PC-3 (cell line): ENCODE measurements around the gene ARHGAP12. TPM values are rescaled to one million over a fixed set of nuclear protein-coding genes. Genes with fewer than 3 reads are reported as not detected.

Source experiments
- ATAC-seq: fragments of 200-7000 bp; cut with Tn5 transposase; 2 replicates; pipeline ENCODE4 v1.9.1; 2020; ENCODE audit warnings: mild to moderate bottlenecking, moderate library complexity
- BruUV-seq: library from RNA; stranded (reverse); fragments of 400-500 nt; replicated peaks from 2 replicates; lab custom pipeline; 2021; lab: Mats Ljungman, UMichigan
- CTCF ChIA-PET: fragments of 300-600 bp; sonication (Branson Sonifier 250); formaldehyde crosslinking; loops from one replicate; lab custom pipeline; 2022; ENCODE audit warnings: antibody characterized with exemption; lab: Charles Lee
- POLR2A ChIA-PET: fragments of 300-600 bp; sonication (Branson Sonifier 250); formaldehyde crosslinking; loops from one replicate; lab custom pipeline; 2022; ENCODE audit warnings: antibody characterized with exemption; ENCODE audit not compliant: unreplicated experiment; lab: Charles Lee
- DNase-seq: peaks from one replicate; pipeline ENCODE4 v3.0.0-alpha.2; 2015
- H2AFZ ChIP-seq: fragments of 300-600 bp; sonication (generic); 2 replicates; pipeline ENCODE4 v1.6.0; 2016; ENCODE audit warnings: antibody characterized with exemption, low read length
- H3F3A ChIP-seq: fragments of 300-600 bp; sonication (generic); one replicate; pipeline ENCODE4 v1.6.0; 2017; ENCODE audit warnings: antibody characterized with exemption, low read length, control low read depth, mild to moderate bottlenecking; ENCODE audit not compliant: unreplicated experiment
- H3K27ac ChIP-seq: fragments of 300-600 bp; sonication (generic); 2 replicates; pipeline ENCODE4 v1.5.1; 2016; ENCODE audit warnings: mild to moderate bottlenecking, low read length
- H3K27me3 ChIP-seq: fragments of 300-600 bp; sonication (generic); 2 replicates; pipeline ENCODE4 v1.6.1; 2016; ENCODE audit warnings: low read length, mixed read lengths
- H3K36me3 ChIP-seq: fragments of 300-600 bp; sonication (generic); 2 replicates; pipeline ENCODE4 v1.6.1; 2016; ENCODE audit warnings: low read depth, mixed run types, low read length, mixed read lengths
- H3K4me1 ChIP-seq: fragments of 300-600 bp; sonication (generic); 2 replicates; pipeline ENCODE4 v1.5.1; 2016; ENCODE audit warnings: low read length; ENCODE audit not compliant: insufficient read depth
- H3K4me2 ChIP-seq: fragments of 300-600 bp; sonication (generic); 2 replicates; pipeline ENCODE4 v1.6.0; 2016; ENCODE audit warnings: low read length
- H3K4me3 ChIP-seq: fragments of 300-600 bp; sonication (generic); 2 replicates; pipeline ENCODE4 v1.5.1; 2016; ENCODE audit warnings: mild to moderate bottlenecking, low read length, mixed read lengths
- H3K79me2 ChIP-seq: fragments of 300-600 bp; sonication (generic); 2 replicates; pipeline ENCODE4 v1.6.1; 2017; ENCODE audit warnings: low read length, mixed read lengths
- H3K9ac ChIP-seq: fragments of 300-600 bp; sonication (generic); 2 replicates; pipeline ENCODE4 v1.6.0; 2016; ENCODE audit warnings: mild to moderate bottlenecking, low read length
- H3K9me2 ChIP-seq: fragments of 300-600 bp; sonication (generic); replicated peaks from 2 replicates; pipeline ENCODE4 v1.6.1; 2016; ENCODE audit warnings: mixed run types, low read length, mixed read lengths
- H3K9me3 ChIP-seq: fragments of 300-600 bp; sonication (generic); 2 replicates; pipeline ENCODE4 v1.6.1; 2016; ENCODE audit warnings: low read length, mixed read lengths
- H4K20me1 ChIP-seq: fragments of 300-600 bp; sonication (generic); 2 replicates; pipeline ENCODE4 v1.6.1; 2016; ENCODE audit warnings: low read length, mixed read lengths
- EZH2 ChIP-seq: fragments of 300-600 bp; sonication (generic); IDR thresholded peaks from one replicate; pipeline ENCODE4 v1.6.1; 2017; ENCODE audit warnings: antibody characterized with exemption, mild to moderate bottlenecking, low read length; ENCODE audit not compliant: unreplicated experiment
- EZH2phosphoT487 ChIP-seq: fragments of 300-600 bp; sonication (generic); IDR thresholded peaks from 2 replicates; pipeline ENCODE4 v1.6.1; 2018; ENCODE audit warnings: mild to moderate bottlenecking, antibody characterized with exemption, low read length, borderline replicate concordance
- intact Hi-C: fragments of 100-400 bp; cut with micrococcal nuclease; formaldehyde crosslinking; loops from 2 replicates; pipeline ENCODE4 v1.9.0; 2023
- total RNA-seq: library from RNA; depleted of rRNA; stranded (reverse); fragments of >200 nt; gene quantifications from 2 replicates; pipeline ENCODE4 v1.2.3, GENCODE V29; 2014
- TF ChIP-seq, protein P1 (sequence below): fragments of 300-600 bp; sonication (generic); conservative IDR thresholded peaks from 2 replicates; pipeline ENCODE4 v1.5.1; 2017; ENCODE audit warnings: antibody characterized with exemption, low read depth, mild to moderate bottlenecking, low read length

Gene ARHGAP12
- total RNA-seq, 1 experiment from 2014 or later = 16.6 TPM

DNA sequence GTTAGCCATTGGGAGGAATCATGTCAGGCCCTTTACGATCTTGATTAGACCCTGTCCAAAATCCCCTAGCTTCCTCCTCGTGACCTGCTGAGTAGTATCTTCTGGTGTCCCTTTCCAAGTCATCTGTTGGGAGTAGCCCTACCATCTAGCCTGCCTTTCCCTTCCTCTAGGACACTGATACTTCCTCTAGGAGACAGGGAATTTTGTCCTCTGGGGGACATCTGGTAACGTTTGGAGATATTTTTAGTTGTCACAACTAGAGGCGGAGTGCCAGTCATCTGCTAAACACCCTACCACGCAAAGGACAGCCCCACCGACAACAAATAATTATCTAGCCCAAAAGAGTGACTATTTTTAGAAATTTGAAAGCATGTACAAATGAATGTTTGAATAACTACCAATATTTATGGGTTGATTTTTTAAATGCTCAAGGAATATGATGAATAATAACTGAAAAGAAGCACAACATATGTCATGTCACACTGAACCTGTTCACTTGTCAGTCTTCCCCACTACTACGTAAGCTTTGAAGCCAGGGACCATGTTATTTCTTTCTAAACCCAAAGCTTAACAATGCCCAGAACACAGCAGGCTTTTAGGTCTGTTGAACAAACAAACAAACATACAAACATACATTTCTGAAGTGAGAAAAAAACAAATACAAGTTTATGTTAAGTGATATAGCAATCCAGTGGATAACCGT, 105.9 kb downstream of the ARHGAP12 start:
- BruUV-seq = no TSS peak
- H3K9me2 ChIP-seq = no peaks in the 10 kb centered on the region
- no peak overlapping the region for H3K4me3 ChIP-seq
- no peak overlapping the region for H3K4me2 ChIP-seq
- POLR2A ChIA-PET = no interaction called here
- TF ChIP-seq EZH2 (no peak), EZH2phosphoT487 (no peak)
- TF ChIP-seq, protein P1, sequence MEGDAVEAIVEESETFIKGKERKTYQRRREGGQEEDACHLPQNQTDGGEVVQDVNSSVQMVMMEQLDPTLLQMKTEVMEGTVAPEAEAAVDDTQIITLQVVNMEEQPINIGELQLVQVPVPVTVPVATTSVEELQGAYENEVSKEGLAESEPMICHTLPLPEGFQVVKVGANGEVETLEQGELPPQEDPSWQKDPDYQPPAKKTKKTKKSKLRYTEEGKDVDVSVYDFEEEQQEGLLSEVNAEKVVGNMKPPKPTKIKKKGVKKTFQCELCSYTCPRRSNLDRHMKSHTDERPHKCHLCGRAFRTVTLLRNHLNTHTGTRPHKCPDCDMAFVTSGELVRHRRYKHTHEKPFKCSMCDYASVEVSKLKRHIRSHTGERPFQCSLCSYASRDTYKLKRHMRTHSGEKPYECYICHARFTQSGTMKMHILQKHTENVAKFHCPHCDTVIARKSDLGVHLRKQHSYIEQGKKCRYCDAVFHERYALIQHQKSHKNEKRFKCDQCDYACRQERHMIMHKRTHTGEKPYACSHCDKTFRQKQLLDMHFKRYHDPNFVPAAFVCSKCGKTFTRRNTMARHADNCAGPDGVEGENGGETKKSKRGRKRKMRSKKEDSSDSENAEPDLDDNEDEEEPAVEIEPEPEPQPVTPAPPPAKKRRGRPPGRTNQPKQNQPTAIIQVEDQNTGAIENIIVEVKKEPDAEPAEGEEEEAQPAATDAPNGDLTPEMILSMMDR = no peak
- no peaks in the 10 kb centered on the region for H3K27me3 ChIP-seq
- CTCF ChIA-PET = no interaction called here
- ATAC-seq = no peak
- H3K9ac ChIP-seq = no peak overlapping the region
- no peaks in the 10 kb centered on the region for H3K4me1 ChIP-seq
- H3F3A ChIP-seq = no peaks in the 10 kb centered on the region
- intact Hi-C loops = no loop called here
- no peak overlapping the region for H3K27ac ChIP-seq
- no peaks in the 10 kb centered on the region for H3K9me3 ChIP-seq
- H2AFZ ChIP-seq = no peak overlapping the region
- H3K36me3 ChIP-seq = no peaks in the 10 kb centered on the region
- no peaks in the 10 kb centered on the region for H3K79me2 ChIP-seq
- H4K20me1 ChIP-seq = no peaks in the 10 kb centered on the region
- no peak for DNase-seq

DNA sequence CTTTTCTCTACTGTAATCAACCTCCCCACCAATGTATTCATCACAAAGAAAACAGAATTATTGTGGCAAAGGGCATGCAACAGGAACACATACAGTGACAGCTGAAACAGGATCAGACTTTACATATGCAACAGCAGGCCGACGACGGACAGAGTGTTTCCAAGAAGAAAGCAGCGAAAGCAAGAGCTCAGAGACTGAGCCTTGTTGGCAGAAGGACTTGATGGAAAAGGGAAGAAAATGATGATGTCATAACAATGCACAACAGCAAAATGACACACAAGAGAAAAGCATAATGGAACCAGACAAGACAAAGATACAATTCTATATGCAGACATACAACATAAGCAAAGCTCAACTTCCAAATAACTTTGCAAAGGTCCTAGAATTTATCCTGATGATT, 106.5 kb downstream of the ARHGAP12 start:
- ATAC-seq (no peak), DNase-seq (no peak)
- BruUV-seq = no TSS peak
- Histone ChIP-seq H4K20me1 (no peaks in the 10 kb centered on the region), H3K9ac (no peak overlapping the region), H3K27ac (no peak overlapping the region), H3K27me3 (no peaks in the 10 kb centered on the region), H3K4me3 (no peak overlapping the region), H3K9me3 (no peaks in the 10 kb centered on the region), H3K9me2 (no peaks in the 10 kb centered on the region), H3K4me2 (no peak overlapping the region), H3K36me3 (no peaks in the 10 kb centered on the region), H3F3A (no peaks in the 10 kb centered on the region), H2AFZ (no peak overlapping the region), H3K4me1 (no peaks in the 10 kb centered on the region), H3K79me2 (no peaks in the 10 kb centered on the region)
- intact Hi-C loops = no loop called here
- ChIA-PET CTCF (no interaction called here), POLR2A (no interaction called here)
- no peak for TF ChIP-seq EZH2phosphoT487
- no peak for TF ChIP-seq EZH2
- TF ChIP-seq, protein P1 = no peak

DNA sequence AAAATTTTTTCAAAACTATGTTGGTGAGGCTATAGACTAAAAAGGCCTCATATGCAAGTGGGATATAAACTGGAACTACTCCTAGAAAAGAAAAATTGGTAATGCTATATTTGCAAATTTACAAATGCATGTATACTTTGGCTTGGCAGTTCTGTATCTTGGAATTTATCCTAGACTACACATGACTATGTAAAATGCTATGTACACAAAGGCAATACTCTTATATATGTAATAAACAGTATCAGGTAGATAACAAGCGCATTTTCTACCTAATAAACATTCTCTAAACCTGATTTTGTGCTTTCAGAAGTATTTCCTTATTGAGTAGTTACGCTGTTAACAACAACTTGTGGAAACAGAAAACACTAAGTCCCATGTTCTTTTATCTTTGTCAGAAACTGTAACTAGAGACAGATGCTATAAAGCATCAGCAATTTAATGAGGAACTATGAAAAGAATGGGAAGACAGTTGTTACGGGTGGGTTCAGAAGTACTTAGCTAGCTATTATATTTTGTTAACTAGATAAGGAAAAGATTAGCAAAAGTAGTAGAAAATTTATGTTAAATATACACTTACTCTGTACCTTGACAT, 107.8 kb downstream of the ARHGAP12 start:
- Histone ChIP-seq H3K9me2 (no peaks in the 10 kb centered on the region), H4K20me1 (no peaks in the 10 kb centered on the region), H3K36me3 (no peaks in the 10 kb centered on the region), H3F3A (no peaks in the 10 kb centered on the region), H3K4me3 (no peak overlapping the region), H3K27me3 (no peaks in the 10 kb centered on the region), H3K4me2 (no peak overlapping the region), H3K4me1 (no peaks in the 10 kb centered on the region), H3K9ac (no peak overlapping the region), H3K27ac (no peak overlapping the region), H3K79me2 (no peaks in the 10 kb centered on the region), H3K9me3 (no peaks in the 10 kb centered on the region), H2AFZ (no peak overlapping the region)
- CTCF ChIA-PET = interaction anchor here (0.6 kb wide), 1 partner anchor 348 kb away, joined by 3 read pairs; no protein-coding TSS in a partner anchor
- intact Hi-C loops = no loop called here
- POLR2A ChIA-PET = no interaction called here
- BruUV-seq = no TSS peak
- ATAC-seq (no peak), DNase-seq (no peak)
- no peak for TF ChIP-seq EZH2
- TF ChIP-seq, protein P1 = no peak
- TF ChIP-seq EZH2phosphoT487 = no peak
